Kidney (tissue), 14 donors: ENCODE results near the gene LRP2BP. TPM values are rescaled to one million over a fixed set of nuclear protein-coding genes. Genes with fewer than 3 reads are reported as not detected.
"Not testable (repeated sequence)": the region's sequence is repeated elsewhere in the genome, so short reads cannot be mapped to it uniquely, and the experiment has no call there.

ENCODE experiments used
- DNase-seq, 5 donors: peaks; one replicate each; pipeline ENCODE4 v3.0.0-alpha.2; 2013 to 2020
- FAIRE-seq: peaks from 2 replicates; lab custom pipeline; 2012; peaks lifted over from hg19 to GRCh38; lab: Jason Lieb, UNC
- H3K27ac ChIP-seq, 2 donors: one replicate each; pipeline ENCODE4 v1.7.0; 2013; ENCODE audit warnings: low read depth in 2 of 2, low read length in 2 of 2, inconsistent platforms in 1 of 2
- H3K27me3 ChIP-seq: one replicate; pipeline ENCODE4 v1.7.1; 2013; ENCODE audit warnings: low read length, inconsistent platforms; ENCODE audit not compliant: control insufficient read depth, insufficient read depth
- H3K36me3 ChIP-seq, 3 donors: one replicate each; pipeline versions ENCODE4 v1.7.0 to v1.7.1; 2013; ENCODE audit warnings: low read length in 3 of 3, control low read depth in 1 of 3, inconsistent platforms in 1 of 3; ENCODE audit not compliant: insufficient read depth in 3 of 3, control insufficient read depth in 2 of 3
- H3K4me1 ChIP-seq, 3 donors: one replicate each; pipeline versions ENCODE4 v1.7.0 to v1.7.1; 2013; ENCODE audit warnings: low read length in 3 of 3, inconsistent platforms in 1 of 3, low read depth in 1 of 3; ENCODE audit not compliant: control insufficient read depth in 2 of 3, insufficient read depth in 2 of 3
- H3K4me3 ChIP-seq, 3 donors: one replicate each; pipeline versions ENCODE4 v1.7.0 to v1.8.1; 2013; ENCODE audit warnings: low read length in 3 of 3, control low read depth in 1 of 3, inconsistent platforms in 1 of 3
- H3K9ac ChIP-seq, 3 donors: one replicate each; pipeline versions ENCODE4 v1.7.0 to v1.7.1; 2013; ENCODE audit warnings: low read length in 3 of 3, control low read depth in 1 of 3, inconsistent platforms in 1 of 3
- H3K9me3 ChIP-seq, 3 donors: one replicate each; pipeline versions ENCODE4 v1.7.0 to v1.7.1; 2013; ENCODE audit warnings: low read length in 3 of 3, control low read depth in 1 of 3, inconsistent platforms in 1 of 3; ENCODE audit not compliant: control insufficient read depth in 2 of 3, insufficient read depth in 1 of 3
- intact Hi-C: fragments of 100-400 bp; cut with DNase I; formaldehyde crosslinking; loops from one replicate; pipeline ENCODE4 v1.11.1; 2022
- polyA plus RNA-seq: library from polyadenylated mRNA; stranded (reverse); fragments of 350-450 nt; fragmentation: Illumina TruSeq; extraction: RNeasy Lipid Tissue Mini Kit (QIAGEN cat#74804); gene quantifications from one replicate; pipeline ENCODE4 v1.2.3, GENCODE V29; 2014; ENCODE audit warnings: low read depth, low replicate concordance; ENCODE audit not compliant: insufficient read depth
- total RNA-seq: library from RNA; stranded (reverse); fragmentation: NEBNext Ultra II Directional; extraction: Animal tissue kit (Norgen Biotek cat#: 25700); gene quantifications from one replicate; pipeline ENCODE4 v1.2.1, GENCODE V29; 2021
- TF ChIP-seq, protein P1 (sequence below): IDR thresholded peaks from 3 replicates; pipeline ENCODE4 v1.5.1; 2012; ENCODE audit warnings: mild to moderate bottlenecking, moderate library complexity, borderline replicate concordance; ENCODE audit not compliant: insufficient read depth; ENCODE audit errors: extremely low read depth
- donor health status: control.
- donor health status: control.
- donor health status: control.
- donor health status: control.
- donor health status: control.
- donor health status: DM: yes; HTN: yes; CAD: no.
- donor health status: Normal renal cell carcinoma (clear cell type).

Gene LRP2BP
- total and polyA plus RNA-seq, 2 donors from 2014 or later: 0.99 to 1.9 TPM

DNA sequence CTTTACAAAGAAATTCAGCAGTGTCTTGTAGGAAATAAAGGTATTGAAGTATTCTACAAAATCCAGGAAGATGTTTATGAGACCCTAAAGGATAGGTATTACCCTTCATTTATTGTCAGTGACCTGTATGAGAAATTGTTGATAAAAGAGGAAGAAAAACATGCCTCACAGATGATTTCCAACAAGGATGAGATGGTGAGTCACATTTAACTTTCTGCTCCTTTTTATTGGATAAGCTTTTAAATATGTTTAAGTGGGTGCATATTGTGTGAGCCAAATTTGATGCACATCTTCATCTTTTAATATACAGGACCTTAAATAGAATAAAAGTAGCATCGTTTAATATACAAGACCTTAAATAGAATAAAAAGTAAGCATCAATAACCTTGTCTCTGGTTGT, 72.1 kb downstream of the LRP2BP start:
- intact Hi-C loops: no loop called here
- no peak for FAIRE-seq
- TF ChIP-seq, protein P1, sequence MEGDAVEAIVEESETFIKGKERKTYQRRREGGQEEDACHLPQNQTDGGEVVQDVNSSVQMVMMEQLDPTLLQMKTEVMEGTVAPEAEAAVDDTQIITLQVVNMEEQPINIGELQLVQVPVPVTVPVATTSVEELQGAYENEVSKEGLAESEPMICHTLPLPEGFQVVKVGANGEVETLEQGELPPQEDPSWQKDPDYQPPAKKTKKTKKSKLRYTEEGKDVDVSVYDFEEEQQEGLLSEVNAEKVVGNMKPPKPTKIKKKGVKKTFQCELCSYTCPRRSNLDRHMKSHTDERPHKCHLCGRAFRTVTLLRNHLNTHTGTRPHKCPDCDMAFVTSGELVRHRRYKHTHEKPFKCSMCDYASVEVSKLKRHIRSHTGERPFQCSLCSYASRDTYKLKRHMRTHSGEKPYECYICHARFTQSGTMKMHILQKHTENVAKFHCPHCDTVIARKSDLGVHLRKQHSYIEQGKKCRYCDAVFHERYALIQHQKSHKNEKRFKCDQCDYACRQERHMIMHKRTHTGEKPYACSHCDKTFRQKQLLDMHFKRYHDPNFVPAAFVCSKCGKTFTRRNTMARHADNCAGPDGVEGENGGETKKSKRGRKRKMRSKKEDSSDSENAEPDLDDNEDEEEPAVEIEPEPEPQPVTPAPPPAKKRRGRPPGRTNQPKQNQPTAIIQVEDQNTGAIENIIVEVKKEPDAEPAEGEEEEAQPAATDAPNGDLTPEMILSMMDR: no peak

DNA sequence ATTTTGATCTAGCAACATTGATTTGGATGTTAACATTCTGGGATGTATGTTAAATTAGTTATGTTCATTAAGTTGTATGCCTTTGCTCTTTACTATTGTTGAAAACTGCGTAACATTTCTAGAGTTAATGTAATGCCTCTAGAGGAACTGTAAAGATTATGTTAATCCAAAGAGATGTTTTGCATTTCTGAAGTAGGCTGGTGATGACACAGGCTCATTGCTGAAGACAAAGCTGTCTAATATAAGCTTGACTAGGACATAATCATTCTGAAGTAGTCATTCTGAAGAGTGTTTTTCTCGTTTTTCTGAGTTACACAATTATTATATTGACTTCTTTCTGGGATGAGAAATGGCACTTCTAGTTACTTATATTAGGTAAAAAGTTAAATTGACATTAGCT, 72.9 kb downstream of the LRP2BP start:
- no peak for FAIRE-seq
- Histone ChIP-seq H3K9ac (no peak overlapping the region), H3K9me3 (no peaks in the 10 kb centered on the region), H3K4me1 (no peaks in the 10 kb centered on the region), H3K27ac (no peak overlapping the region), H3K27me3 (no peaks in the 10 kb centered on the region), H3K36me3 (no peaks in the 10 kb centered on the region), H3K4me3 (no peak overlapping the region)
- intact Hi-C loops: no loop called here
- TF ChIP-seq, protein P1: no peak
- DNase-seq: no peak

More for the DNA sequence above, 72.1 kb downstream of the LRP2BP start:
- Histone ChIP-seq H3K9ac (no peak overlapping the region), H3K4me1 (no peaks in the 10 kb centered on the region), H3K4me3 (no peak overlapping the region), H3K27ac (no peak overlapping the region), H3K36me3 (no peaks in the 10 kb centered on the region), H3K9me3 (no peaks in the 10 kb centered on the region), H3K27me3 (no peaks in the 10 kb centered on the region)
- DNase-seq: no peak

DNA sequence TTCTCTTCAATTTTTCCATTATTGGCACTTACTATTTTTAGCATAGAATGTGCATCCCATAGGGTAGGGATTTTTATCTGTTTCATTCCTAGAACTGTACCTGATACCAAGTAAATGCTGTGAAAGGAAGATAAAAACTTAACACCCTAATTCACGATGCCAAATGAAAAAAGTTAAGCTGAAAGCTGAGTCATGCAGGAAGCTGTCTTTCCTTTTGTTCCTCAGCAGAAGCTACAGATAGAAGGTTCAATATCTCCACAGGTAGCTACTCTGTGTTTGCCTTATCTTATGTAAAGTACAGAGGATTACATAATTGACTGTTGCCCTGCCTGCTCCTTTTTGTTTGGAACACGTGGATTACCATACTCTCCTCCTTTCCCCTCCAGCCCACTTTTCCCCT, 77.0 kb downstream of the LRP2BP start:
- DNase-seq: no peak
- Histone ChIP-seq H3K4me1 (no peaks in the 10 kb centered on the region), H3K9me3 (no peaks in the 10 kb centered on the region), H3K27ac (no peak overlapping the region), H3K4me3 (no peak overlapping the region), H3K36me3 (no peaks in the 10 kb centered on the region), H3K27me3 (no peaks in the 10 kb centered on the region), H3K9ac (no peak overlapping the region)
- TF ChIP-seq, protein P1: no peak
- FAIRE-seq: no peak
- intact Hi-C loops: no loop called here

DNA sequence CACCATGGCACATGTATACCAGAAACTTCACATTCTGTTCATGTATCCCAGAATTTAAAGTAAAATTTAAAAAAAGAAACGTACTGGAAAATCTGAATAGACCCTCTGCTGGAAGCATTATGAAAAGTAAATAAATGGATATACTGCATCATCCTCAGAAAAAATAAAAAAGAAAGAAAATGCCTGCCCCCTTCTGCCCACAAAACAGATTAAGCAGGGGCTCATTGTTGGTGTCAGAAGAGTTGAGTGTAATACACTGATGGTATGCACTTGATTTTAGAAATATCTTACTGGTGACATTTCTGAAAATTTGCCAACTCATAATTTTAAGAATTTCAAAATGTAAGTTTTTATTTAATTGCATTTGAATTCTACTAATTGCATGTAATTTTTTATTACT, 77.8 kb downstream of the LRP2BP start:
- no peak for FAIRE-seq
- no peak overlapping the region for H3K9ac ChIP-seq
- H3K36me3 ChIP-seq: peaks cover 0 to 3% (median 0%) of the 10 kb centered on the region in 3 donors
- H3K27me3 ChIP-seq: no peaks in the 10 kb centered on the region
- H3K9me3 ChIP-seq: no peaks in the 10 kb centered on the region
- no peak overlapping the region for H3K4me3 ChIP-seq
- no peak overlapping the region for H3K27ac ChIP-seq
- DNase-seq: no peak
- intact Hi-C loops: no loop called here
- TF ChIP-seq, protein P1: no peak
- H3K4me1 ChIP-seq: no peaks in the 10 kb centered on the region

DNA sequence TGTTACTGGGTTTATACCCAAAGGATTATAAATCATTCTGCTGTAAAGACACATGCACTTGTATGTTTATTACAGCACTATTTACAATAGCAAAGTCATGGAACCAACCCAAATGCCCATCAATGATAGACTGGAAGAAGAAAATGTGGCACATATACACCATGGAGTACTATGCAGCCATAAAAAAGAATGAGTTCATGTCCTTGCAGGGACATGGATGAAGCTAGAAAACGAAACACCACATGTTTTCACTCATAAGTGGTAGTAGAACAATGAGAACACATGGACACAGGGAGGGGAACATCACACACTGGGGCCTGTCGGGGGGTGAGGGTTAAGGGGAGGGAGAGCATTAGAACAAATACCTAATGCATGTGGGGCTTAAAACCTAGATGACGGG, 78.3 kb downstream of the LRP2BP start:
- intact Hi-C loops, H3K9me3 ChIP-seq, H3K27ac ChIP-seq, H3K4me3 ChIP-seq, H3K27me3 ChIP-seq, DNase-seq, FAIRE-seq, H3K9ac ChIP-seq, H3K36me3 ChIP-seq, H3K4me1 ChIP-seq: not testable (repeated sequence)
